ENCODE data around the gene FBRSL1. TPM values are rescaled to one million over a fixed set of nuclear protein-coding genes. Genes with fewer than 3 reads are reported as not detected.

Gene FBRSL1
- total RNA-seq, 1 donor from 2014 or later = 43.8 TPM

DNA sequence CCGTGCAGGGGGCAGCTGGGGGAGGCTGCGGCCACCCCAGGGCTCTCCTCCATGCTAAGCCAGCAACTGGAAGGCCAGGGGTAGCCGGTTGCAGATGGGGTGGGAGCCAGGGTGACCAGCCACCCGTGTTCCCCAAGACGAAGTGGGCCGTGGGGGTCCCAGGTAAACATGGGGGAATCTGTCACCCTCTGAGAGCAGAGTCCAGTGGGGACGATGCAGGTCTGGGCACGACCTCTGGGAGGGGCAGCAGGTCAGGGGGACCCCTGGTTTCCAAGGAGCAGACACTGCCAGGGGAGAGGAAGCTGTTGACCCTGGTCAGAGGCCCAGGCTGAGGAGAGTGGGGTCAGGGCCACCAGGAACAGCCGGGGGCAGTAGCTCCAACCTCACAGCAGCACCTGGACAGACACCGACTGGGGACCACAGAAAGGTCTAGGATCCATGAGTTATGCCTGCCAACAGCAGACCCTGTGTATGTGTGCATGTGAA lies 35.0 kb upstream of the FBRSL1 start:
- peaks cover 38% of the 10 kb centered on the region for H3K27me3 Mint-ChIP-seq (ENCODE audit: low read depth, unreplicated experiment)
- Histone ChIP-seq H3K27me3 (ENCODE audit: insufficient read depth, low read length) (peaks cover 10% of the 10 kb centered on the region), H3K79me2 (ENCODE audit: insufficient read depth, low read length) (no peaks in the 10 kb centered on the region), H3K36me3 (ENCODE audit: insufficient read depth, low read length) (no peaks in the 10 kb centered on the region), H3K4me1 (ENCODE audit: insufficient read depth, low read length) (peaks cover 7% of the 10 kb centered on the region), H4K20me1 (ENCODE audit: insufficient read depth, low read length) (no peaks in the 10 kb centered on the region), H3K9me3 (ENCODE audit: insufficient read depth, low read depth, low read length) (peaks cover 5% of the 10 kb centered on the region), H3K9ac (ENCODE audit: low read length) (no peak overlapping the region), H2AFZ (ENCODE audit: low read depth, low read length) (no peak overlapping the region), H3K4me2 (ENCODE audit: low read length) (no peak overlapping the region), H3K27ac (ENCODE audit: low read depth, low read length) (no peak overlapping the region), H3K4me3 (ENCODE audit: insufficient read depth, low read depth, low read length) (no peak overlapping the region)
- no peak overlapping the region for H3K27ac Mint-ChIP-seq (ENCODE audit: unreplicated experiment)
- TF ChIP-seq CTCF (IDR thresholded peaks at IDR 0.05; ENCODE audit: insufficient read depth, low read depth, low read length) (no peak), EZH2 (IDR thresholded peaks at IDR 0.05; ENCODE audit: insufficient read depth, low read length) (no peak)
- DNase-seq (ENCODE audit: low read depth) (no peak), FAIRE-seq (no peak)
- H3K9me3 Mint-ChIP-seq (ENCODE audit: unreplicated experiment) = no peaks in the 10 kb centered on the region
- no peak overlapping the region for H3K4me3 Mint-ChIP-seq (ENCODE audit: unreplicated experiment)
- H3K36me3 Mint-ChIP-seq (ENCODE audit: low read depth, unreplicated experiment) = no peaks in the 10 kb centered on the region
- H3K4me1 Mint-ChIP-seq (ENCODE audit: low read depth, unreplicated experiment) = no peaks in the 10 kb centered on the region

DNA sequence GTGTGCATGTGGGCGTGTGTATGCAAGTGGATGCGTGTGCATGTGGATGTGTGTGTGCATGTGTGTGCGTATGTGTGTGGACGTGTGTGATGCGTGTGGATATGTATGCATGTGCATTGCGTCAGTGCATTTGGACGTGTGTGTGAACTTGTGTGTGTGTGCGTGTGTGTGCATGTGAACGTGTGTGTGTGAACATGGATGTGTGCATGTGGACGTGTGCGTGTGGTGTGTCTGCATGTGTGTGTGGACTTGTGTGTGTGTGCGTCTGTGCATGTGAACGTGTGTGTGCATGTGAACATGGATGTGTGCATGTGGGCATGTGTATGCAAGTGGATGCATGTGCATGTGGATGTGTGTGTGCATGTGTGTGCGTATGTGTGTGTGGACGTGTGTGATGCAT lies 34.4 kb upstream of the FBRSL1 start:
- Histone ChIP-seq H3K27me3 (ENCODE audit: insufficient read depth, low read length) (peaks cover 8% of the 10 kb centered on the region), H3K9ac (ENCODE audit: low read length) (no peak overlapping the region), H3K4me2 (ENCODE audit: low read length) (no peak overlapping the region), H4K20me1 (ENCODE audit: insufficient read depth, low read length) (no peaks in the 10 kb centered on the region), H3K4me1 (ENCODE audit: insufficient read depth, low read length) (peaks cover 7% of the 10 kb centered on the region), H3K9me3 (ENCODE audit: insufficient read depth, low read depth, low read length) (peaks cover 5% of the 10 kb centered on the region), H3K36me3 (ENCODE audit: insufficient read depth, low read length) (no peaks in the 10 kb centered on the region), H3K79me2 (ENCODE audit: insufficient read depth, low read length) (no peaks in the 10 kb centered on the region), H3K27ac (ENCODE audit: low read depth, low read length) (no peak overlapping the region), H3K4me3 (ENCODE audit: insufficient read depth, low read depth, low read length) (no peak overlapping the region), H2AFZ (ENCODE audit: low read depth, low read length) (no peak overlapping the region)
- H3K36me3 Mint-ChIP-seq (ENCODE audit: low read depth, unreplicated experiment) = no peaks in the 10 kb centered on the region
- H3K4me3 Mint-ChIP-seq (ENCODE audit: unreplicated experiment) = no peak overlapping the region
- H3K27me3 Mint-ChIP-seq (ENCODE audit: low read depth, unreplicated experiment) = peaks cover 37% of the 10 kb centered on the region
- no peaks in the 10 kb centered on the region for H3K9me3 Mint-ChIP-seq (ENCODE audit: unreplicated experiment)
- DNase-seq (ENCODE audit: low read depth) = no peak
- TF ChIP-seq EZH2 (IDR thresholded peaks at IDR 0.05; ENCODE audit: insufficient read depth, low read length) = no peak
- TF ChIP-seq CTCF (IDR thresholded peaks at IDR 0.05; ENCODE audit: insufficient read depth, low read depth, low read length) = no peak
- H3K27ac Mint-ChIP-seq (ENCODE audit: unreplicated experiment) = no peak overlapping the region
- no peak for FAIRE-seq
- H3K4me1 Mint-ChIP-seq (ENCODE audit: low read depth, unreplicated experiment) = no peaks in the 10 kb centered on the region

GRCh38 chr12:132456186-132456943 lies 33.6 kb upstream of the FBRSL1 start:
- Histone ChIP-seq H2AFZ (ENCODE audit: low read depth, low read length) (no peak overlapping the region), H4K20me1 (ENCODE audit: insufficient read depth, low read length) (no peaks in the 10 kb centered on the region), H3K27me3 (ENCODE audit: insufficient read depth, low read length) (peaks cover 8% of the 10 kb centered on the region), H3K79me2 (ENCODE audit: insufficient read depth, low read length) (no peaks in the 10 kb centered on the region), H3K4me3 (ENCODE audit: insufficient read depth, low read depth, low read length) (no peak overlapping the region), H3K9me3 (ENCODE audit: insufficient read depth, low read depth, low read length) (peaks cover 5% of the 10 kb centered on the region), H3K27ac (ENCODE audit: low read depth, low read length) (no peak overlapping the region), H3K4me1 (ENCODE audit: insufficient read depth, low read length) (peaks cover 7% of the 10 kb centered on the region), H3K36me3 (ENCODE audit: insufficient read depth, low read length) (no peaks in the 10 kb centered on the region), H3K4me2 (ENCODE audit: low read length) (no peak overlapping the region), H3K9ac (ENCODE audit: low read length) (no peak overlapping the region)
- DNase-seq (ENCODE audit: low read depth) (no peak), FAIRE-seq (no peak)
- H3K27me3 Mint-ChIP-seq (ENCODE audit: low read depth, unreplicated experiment) = peaks cover 41% of the 10 kb centered on the region
- no peak overlapping the region for H3K4me3 Mint-ChIP-seq (ENCODE audit: unreplicated experiment)
- no peaks in the 10 kb centered on the region for H3K4me1 Mint-ChIP-seq (ENCODE audit: low read depth, unreplicated experiment)
- no peaks in the 10 kb centered on the region for H3K36me3 Mint-ChIP-seq (ENCODE audit: low read depth, unreplicated experiment)
- H3K9me3 Mint-ChIP-seq (ENCODE audit: unreplicated experiment) = no peaks in the 10 kb centered on the region
- TF ChIP-seq CTCF (IDR thresholded peaks at IDR 0.05; ENCODE audit: insufficient read depth, low read depth, low read length) = no peak
- TF ChIP-seq EZH2 (IDR thresholded peaks at IDR 0.05; ENCODE audit: insufficient read depth, low read length) = no peak
- no peak overlapping the region for H3K27ac Mint-ChIP-seq (ENCODE audit: unreplicated experiment)

Data from astrocyte (in vitro differentiated cells and primary cell).